G401 (cell line): ENCODE measurements around the gene ZNF138. TPM values are rescaled to one million over a fixed set of nuclear protein-coding genes. Genes with fewer than 3 reads are reported as not detected.

Experiments
- DNase-seq: peaks from one replicate; pipeline ENCODE4 v3.0.0-alpha.2; 2015; ENCODE audit warnings: low spot score
- in situ Hi-C: cut with HindIII; loops from 2 replicates; pipeline ENCODE4 v1.10.0; 2016; ENCODE audit warnings: low sequenced_read_pairs, mixed read lengths
- total RNA-seq: library from RNA; depleted of rRNA; stranded (reverse); fragments of >200 nt; shearing (Covaris generic); gene quantifications from 2 replicates; pipeline ENCODE4 v1.2.3, GENCODE V29; 2014

Gene ZNF138
- total RNA-seq, 1 experiment from 2014 or later = 6.9 TPM

DNA sequence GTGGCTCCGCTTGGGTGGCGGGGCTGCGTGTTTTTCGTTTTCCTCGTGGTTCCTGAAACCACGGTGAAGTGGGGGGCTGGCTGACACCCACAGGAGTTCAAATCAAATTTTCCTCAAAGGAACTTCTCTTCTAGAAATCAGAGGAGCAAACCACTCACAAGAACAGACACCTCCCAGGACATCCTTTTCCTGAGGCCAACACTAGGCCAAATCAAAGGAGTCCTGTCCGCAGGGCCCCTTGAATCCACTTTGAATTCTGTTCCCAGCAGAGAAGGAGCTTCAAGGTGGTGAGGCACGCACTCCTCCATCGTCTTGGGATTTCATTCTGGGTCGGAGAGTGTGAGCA, 78.9 kb downstream of the ZNF138 start:
- DNase-seq = no peak

DNA sequence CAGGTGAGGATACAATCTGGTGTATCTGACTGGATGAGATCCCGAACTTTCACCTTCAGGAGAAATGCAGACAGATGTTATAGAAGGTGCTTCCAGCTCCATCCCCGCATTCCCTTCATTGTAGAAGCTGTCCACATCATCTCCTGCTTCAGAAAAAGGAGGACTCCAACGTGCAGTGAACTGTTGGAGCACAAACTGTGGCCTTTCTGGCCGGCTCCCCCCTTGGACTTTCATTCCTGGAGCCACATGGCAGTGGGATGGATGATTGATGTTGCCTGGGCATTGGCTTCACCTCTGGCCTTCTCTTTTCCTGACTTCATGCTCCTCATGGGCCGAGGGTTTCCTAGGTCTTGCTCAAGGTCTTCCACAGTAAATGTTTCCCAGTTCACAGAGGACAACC, 79.3 kb downstream of the ZNF138 start:
- DNase-seq = no peak

More for the DNA sequence above, 78.9 kb downstream of the ZNF138 start:
- in situ Hi-C loops = no loop called here

DNA sequence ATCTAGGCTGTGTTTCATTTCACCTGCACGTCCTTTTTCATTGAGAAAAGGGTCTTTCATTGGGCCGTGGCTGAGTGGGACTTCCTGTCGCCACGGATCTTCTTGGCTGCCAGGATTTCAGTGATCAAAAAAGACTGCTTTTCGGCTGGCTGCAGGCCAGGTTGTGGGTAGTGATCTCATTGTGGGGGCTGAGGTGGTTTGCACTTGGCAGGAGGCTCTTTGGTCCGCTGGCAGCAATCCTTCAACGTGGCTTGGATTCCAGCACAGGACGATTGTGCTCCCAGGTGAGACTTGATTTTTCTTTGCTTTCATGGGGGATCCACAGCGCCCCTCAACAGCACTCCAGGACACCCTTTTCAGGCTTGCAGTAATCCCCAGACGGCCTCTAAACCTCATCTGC, 79.9 kb downstream of the ZNF138 start:
- in situ Hi-C loops = no loop called here
- no peak for DNase-seq

More for the DNA sequence above, 79.3 kb downstream of the ZNF138 start:
- in situ Hi-C loops = no loop called here

- in situ Hi-C loops = no loop called here
- no peak for DNase-seq
Observed at GRCh38 chr7:64874562-64875250, 80.5 kb downstream of the ZNF138 start.

DNA sequence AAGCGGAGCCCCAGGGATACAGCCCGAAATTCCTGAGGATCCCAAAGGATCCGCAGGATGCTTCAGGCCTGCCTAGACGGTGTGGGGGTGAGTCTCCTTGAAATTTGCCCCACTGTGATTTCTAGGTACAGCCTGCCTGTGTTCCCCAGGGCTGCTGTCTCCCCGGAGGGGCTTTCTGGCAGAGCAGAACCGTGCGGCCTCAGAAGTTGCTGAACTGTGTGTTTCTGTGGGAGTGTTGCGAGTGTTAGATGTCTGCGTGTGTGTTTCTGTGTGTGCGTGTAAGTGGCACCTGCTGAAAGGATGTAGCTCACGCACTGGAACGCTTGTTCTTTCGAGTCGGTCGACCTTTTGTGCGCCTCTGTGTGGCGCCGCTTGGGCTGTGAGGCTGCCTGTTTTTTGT, 81.0 kb downstream of the ZNF138 start:
- in situ Hi-C loops = no loop called here
- no peak for DNase-seq

GRCh38 chr7:64875658-64876406, 81.6 kb downstream of the ZNF138 start:
- in situ Hi-C loops = no loop called here
- DNase-seq = no peak

GRCh38 chr7:64876792-64877713, 82.8 kb downstream of the ZNF138 start:
- in situ Hi-C loops = no loop called here
- peak; percentile 86 for DNase-seq

GRCh38 chr7:64877714-64878610, 83.7 kb downstream of the ZNF138 start:
- in situ Hi-C loops = no loop called here
- no peak for DNase-seq

GRCh38 chr7:64878684-64879083, 84.5 kb downstream of the ZNF138 start:
- in situ Hi-C loops = no loop called here
- no peak for DNase-seq

DNA sequence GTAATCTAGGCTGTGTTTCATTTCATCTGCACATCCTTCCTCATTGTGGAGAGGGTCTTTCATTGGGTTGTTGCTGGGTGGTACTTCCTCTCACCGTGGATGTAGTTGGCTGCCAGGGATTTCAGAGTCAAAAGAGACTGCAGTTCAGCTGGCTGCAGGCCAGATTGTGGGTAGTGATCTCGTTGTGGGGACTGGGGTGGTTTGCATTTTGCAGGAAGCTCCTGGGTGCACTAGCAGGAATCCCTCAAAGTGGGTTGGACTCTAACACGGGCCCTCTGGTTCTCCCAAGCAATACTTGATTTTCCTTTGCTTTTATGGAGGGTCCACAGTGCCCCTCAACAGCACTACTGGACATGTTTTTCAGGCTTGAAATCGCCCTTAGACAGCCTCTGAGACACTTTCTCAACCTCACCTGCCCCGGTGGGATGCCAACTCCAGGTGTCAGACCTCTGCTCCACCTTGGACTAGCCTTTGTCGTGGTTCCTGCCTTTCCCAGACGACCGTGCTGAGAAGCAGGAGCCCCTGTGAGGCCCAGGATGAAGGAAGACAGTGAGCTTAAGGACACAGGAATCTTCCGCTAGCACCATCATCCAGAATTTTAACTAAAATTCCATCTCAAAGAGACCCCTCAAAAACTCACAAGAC, 85.0 kb downstream of the ZNF138 start:
- in situ Hi-C loops = no loop called here

GRCh38 chr7:64879800-64880199, 85.6 kb downstream of the ZNF138 start:
- in situ Hi-C loops = no loop called here
- no peak for DNase-seq

More for the DNA sequence above, 85.0 kb downstream of the ZNF138 start:
- DNase-seq = no peak

DNA sequence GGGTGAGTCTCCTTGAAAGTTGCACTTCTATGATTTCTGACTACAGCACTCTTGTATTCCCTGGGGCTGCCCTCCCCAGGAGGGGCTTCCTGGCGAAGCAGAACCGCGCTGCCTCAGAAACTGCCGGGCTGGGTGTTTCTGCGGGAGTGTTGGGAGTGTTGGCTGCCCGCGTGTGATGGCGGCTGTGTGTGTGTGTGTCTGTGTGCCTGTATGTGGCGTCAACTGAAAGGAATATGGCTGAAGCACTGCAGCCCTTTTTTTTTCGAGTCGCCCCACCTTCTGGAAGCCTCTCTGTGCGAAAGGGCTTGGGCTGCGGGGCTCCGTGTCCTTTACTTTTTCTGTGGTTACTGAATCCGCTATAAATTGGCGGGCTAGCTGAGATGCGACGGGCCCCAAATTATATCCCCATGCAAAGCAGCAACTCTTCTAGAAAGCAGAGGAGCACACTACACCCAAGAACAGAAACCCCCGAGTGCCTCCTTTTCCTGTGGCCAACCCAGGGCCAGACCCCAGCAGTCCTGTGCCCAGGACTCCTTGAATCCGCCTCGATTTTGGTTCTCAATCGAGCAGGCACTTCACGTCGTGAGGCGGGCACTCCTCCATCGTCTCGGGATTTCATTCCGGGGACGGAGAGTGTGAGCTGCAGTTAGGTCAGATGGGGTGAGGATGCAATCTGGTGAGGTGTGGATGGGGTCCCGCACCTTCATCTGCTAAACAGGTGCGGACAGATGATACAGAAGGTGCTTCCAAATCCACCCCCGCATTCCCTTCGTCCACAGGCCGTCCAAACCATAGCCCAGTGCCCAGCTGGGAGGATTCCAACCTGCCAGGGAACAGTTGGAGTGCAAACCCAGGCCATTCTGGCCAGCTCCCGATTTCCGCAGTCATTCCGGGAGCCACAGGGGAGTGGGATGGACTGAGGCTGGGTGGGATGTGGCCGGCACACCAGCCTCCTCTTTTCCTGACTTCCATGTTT, 86.4 kb downstream of the ZNF138 start:
- in situ Hi-C loops = no loop called here
- DNase-seq = no peak

DNA sequence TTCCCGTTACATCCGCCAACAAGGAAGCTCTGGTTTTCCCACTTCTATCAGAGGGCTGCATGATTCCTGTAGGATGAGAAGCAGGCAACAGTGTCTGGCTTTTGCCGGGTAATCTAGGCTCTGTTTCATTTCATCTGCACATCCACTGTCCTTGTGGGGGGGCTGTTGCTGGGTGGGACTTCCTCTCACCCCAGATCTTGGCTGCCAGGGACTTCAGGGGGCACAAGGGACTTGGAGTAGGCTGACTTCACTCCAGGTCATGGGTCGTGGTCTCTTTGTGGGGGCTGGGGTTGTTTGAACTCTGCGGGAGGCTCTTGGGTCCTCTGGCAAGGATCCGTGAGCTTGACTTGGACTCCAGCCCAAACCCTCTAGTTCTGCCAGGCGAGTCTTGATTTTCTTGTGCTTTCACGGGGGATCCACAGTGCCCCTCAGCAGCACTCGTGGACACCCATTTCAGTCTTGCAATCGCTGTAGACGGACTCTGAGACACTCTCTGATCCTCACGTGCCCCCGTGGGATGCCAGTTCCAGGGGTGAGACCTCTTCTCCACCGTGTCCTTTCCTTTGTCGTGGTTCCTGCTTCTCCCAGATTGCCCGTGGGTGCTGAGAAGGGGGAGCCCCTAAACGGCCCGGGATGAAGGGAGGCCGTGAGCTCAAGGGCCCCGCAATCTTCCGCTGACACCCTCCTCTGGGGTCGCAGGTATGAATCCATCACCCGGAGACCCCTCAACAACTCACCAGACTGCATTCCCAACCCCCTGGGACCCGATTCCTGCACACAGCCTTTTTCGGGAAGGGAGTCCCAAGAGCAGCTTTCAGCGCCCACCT, 87.4 kb downstream of the ZNF138 start:
- in situ Hi-C loops = no loop called here
- DNase-seq = no peak

- DNase-seq = peak; percentile 86
Observed at GRCh38 chr7:64882341-64883112, 88.3 kb downstream of the ZNF138 start.

More at GRCh38 chr7:64882341-64883112, 88.3 kb downstream of the ZNF138 start:
- in situ Hi-C loops = no loop called here
